Testis (tissue), 2 donors: Measurements from ENCODE around the gene PARP6.

Experiments
- CTCF ChIP-seq, 3 experiments: fragments of 450-650 bp in 2 of 3; fragments of 200-600 bp in 1 of 3; sonication (generic) in 1 of 3; IDR thresholded peaks; one replicate each; pipeline ENCODE4 v1.5.1; 2016 to 2019; ENCODE audit warnings: antibody characterized with exemption in 3 of 3, mild to moderate bottlenecking in 2 of 3, moderate library complexity in 1 of 3
- POLR2A ChIP-seq: fragments of 450-650 bp; IDR thresholded peaks from one replicate; pipeline ENCODE4 v1.6.1; 2017; ENCODE audit warnings: antibody characterized with exemption, mild to moderate bottlenecking, moderate library complexity

DNA sequence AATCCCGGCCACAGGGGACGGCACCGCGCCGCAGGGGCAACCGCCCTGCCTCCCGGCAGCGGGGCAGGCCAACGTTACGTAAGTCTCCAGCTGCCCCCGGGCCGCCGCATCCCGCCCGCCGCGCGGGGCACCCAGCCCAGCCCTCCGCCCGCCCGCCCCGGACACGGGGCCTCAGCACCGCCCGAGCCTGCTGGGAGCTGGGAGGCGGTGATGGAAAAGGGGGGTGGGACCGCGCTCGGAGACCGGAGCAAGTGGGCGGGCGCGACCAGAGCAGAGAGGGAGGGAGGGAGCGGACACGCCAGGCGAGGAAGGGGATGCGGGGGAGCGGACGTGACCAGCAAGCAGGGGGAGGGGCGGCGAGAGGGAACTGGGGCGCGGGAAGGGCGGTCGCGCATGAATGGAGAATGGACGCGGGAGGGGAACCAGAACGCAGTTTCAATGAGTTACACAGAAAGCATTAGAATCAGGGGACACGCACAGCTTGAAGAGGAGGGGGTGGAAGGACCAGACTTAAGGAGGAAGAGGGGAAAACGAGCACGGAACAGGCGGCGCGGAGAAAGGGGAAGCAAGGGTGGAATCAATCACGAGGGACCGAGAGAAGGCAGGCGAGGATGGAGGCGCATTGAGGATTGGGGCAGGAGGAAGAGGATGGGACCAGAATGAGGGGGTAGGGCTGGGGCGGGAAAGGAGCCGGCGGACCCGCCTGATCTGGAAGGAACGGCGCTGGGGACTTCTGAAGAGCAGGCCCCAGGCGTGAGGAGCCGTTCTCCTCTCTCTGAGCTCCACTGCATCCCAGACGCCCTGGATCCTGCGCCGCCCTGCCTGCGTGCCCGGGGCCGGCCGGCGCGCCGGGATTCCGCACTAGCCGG lies 41.9 kb downstream of the PARP6 start:
- TF ChIP-seq CTCF (IDR thresholded peaks at IDR 0.05) (no peak), POLR2A (no peak)
